IMR-90 (cell line): ENCODE results near the gene LUZP2. TPM values are rescaled to one million over a fixed set of nuclear protein-coding genes. Genes with fewer than 3 reads are reported as not detected.

Source experiments
- ATAC-seq: fragments of 200-7000 bp; cut with Tn5 transposase; 2 replicates; pipeline ENCODE4 v1.9.1; 2020; ENCODE audit warnings: low read depth, mild to moderate bottlenecking, moderate library complexity
- BruUV-seq: library from RNA; stranded (reverse); fragments of 400-500 nt; replicated peaks from 2 replicates; lab custom pipeline; 2021; lab: Mats Ljungman, UMichigan
- CTCF ChIA-PET: fragments of 300-600 bp; formaldehyde crosslinking; extraction: SDS; loops from one replicate; lab custom pipeline; 2021; ENCODE audit warnings: antibody characterized with exemption; lab: Yijun Ruan, JAX
- POLR2A ChIA-PET: fragments of 300-600 bp; sonication (Branson Sonifier 250); formaldehyde crosslinking; loops from one replicate; lab custom pipeline; 2022; ENCODE audit warnings: antibody characterized with exemption; ENCODE audit not compliant: unreplicated experiment; lab: Charles Lee
- DNase-seq: peaks from one replicate; pipeline ENCODE4 v3.0.0; 2013
- H2AFZ ChIP-seq: replicated peaks from 2 replicates; pipeline ENCODE3; 2013; ENCODE audit warnings: low read length, mild to moderate bottlenecking; ENCODE audit not compliant: poor library complexity
- H2AK5ac ChIP-seq: 2 replicates; pipeline ENCODE4 v1.6.1; 2013; ENCODE audit warnings: low read depth, low read length, inconsistent platforms
- H2AK9ac ChIP-seq: replicated peaks from 2 replicates; pipeline ENCODE3; 2013; ENCODE audit warnings: mild to moderate bottlenecking, low read depth, low read length, moderate library complexity; ENCODE audit not compliant: poor library complexity
- H2BK120ac ChIP-seq: 2 replicates; pipeline ENCODE4 v1.6.1; 2013; ENCODE audit warnings: low read depth, low read length, inconsistent platforms
- H2BK15ac ChIP-seq: 3 replicates; pipeline ENCODE4 v1.6.1; 2013; ENCODE audit warnings: low read depth, low read length, inconsistent platforms
- H2BK20ac ChIP-seq: 2 replicates; pipeline ENCODE4 v1.6.1; 2013; ENCODE audit warnings: low read depth, mild to moderate bottlenecking, inconsistent platforms, low read length, moderate library complexity
- H2BK5ac ChIP-seq: 2 replicates; pipeline ENCODE4 v1.6.1; 2013; ENCODE audit warnings: mild to moderate bottlenecking, low read depth, low read length, inconsistent platforms; ENCODE audit not compliant: poor library complexity, severe bottlenecking
- H3K14ac ChIP-seq: replicated peaks from 2 replicates; pipeline ENCODE4 v1.6.1; 2013; ENCODE audit warnings: low read depth, low read length, inconsistent platforms
- H3K18ac ChIP-seq: 2 replicates; pipeline ENCODE4 v1.6.1; 2013; ENCODE audit warnings: low read depth, low read length, control low read depth
- H3K23ac ChIP-seq: 2 replicates; pipeline ENCODE4 v1.6.1; 2013; ENCODE audit warnings: low read depth, low read length, inconsistent platforms
- H3K27ac ChIP-seq: 2 replicates; pipeline ENCODE4 v1.5.1; 2013; ENCODE audit warnings: mild to moderate bottlenecking, control low read depth, low read length; ENCODE audit not compliant: insufficient read depth
- H3K27me3 ChIP-seq: 2 replicates; pipeline ENCODE4 v1.6.1; 2013; ENCODE audit warnings: low read length; ENCODE audit not compliant: control insufficient read depth, insufficient read depth
- H3K36me3 ChIP-seq: 2 replicates; pipeline ENCODE4 v1.6.1; 2013; ENCODE audit warnings: low read length, mixed read lengths; ENCODE audit not compliant: control insufficient read depth, insufficient read depth
- H3K4ac ChIP-seq: 2 replicates; pipeline ENCODE4 v1.6.1; 2013; ENCODE audit warnings: low read depth, low read length, inconsistent platforms
- H3K4me1 ChIP-seq: 2 replicates; pipeline ENCODE4 v1.6.1; 2013; ENCODE audit warnings: low read length, mixed read lengths; ENCODE audit not compliant: control insufficient read depth, insufficient read depth
- H3K4me2 ChIP-seq: 2 replicates; pipeline ENCODE4 v1.6.1; 2013; ENCODE audit warnings: low read depth, mild to moderate bottlenecking, control low read depth, low read length, moderate library complexity
- H3K4me3 ChIP-seq: 2 replicates; pipeline ENCODE4 v1.5.1; 2013; ENCODE audit warnings: low read depth, mild to moderate bottlenecking, control low read depth, low read length, moderate library complexity; ENCODE audit not compliant: insufficient read depth
- H3K56ac ChIP-seq: 2 replicates; pipeline ENCODE4 v1.6.1; 2013; ENCODE audit warnings: low read length, inconsistent platforms; ENCODE audit not compliant: insufficient read depth; ENCODE audit errors: extremely low read depth
- H3K79me1 ChIP-seq, 2 experiments: 2 replicates each; pipeline ENCODE4 v1.6.1; 2013; ENCODE audit warnings: low read length in 2 of 2, inconsistent platforms in 1 of 2, low read depth in 1 of 2
- H3K9ac ChIP-seq: 2 replicates; pipeline ENCODE4 v1.6.1; 2013; ENCODE audit warnings: low read depth, low read length, control low read depth
- H3K9me1 ChIP-seq: 2 replicates; pipeline ENCODE4 v1.6.1; 2013; ENCODE audit warnings: low read length, inconsistent platforms; ENCODE audit not compliant: insufficient read depth
- H3K9me3 ChIP-seq: 2 replicates; pipeline ENCODE4 v1.6.1; 2013; ENCODE audit warnings: low read length; ENCODE audit not compliant: control insufficient read depth, insufficient read depth
- H4K20me1 ChIP-seq: 2 replicates; pipeline ENCODE4 v1.6.1; 2013; ENCODE audit warnings: low read length, inconsistent platforms; ENCODE audit not compliant: insufficient read depth
- H4K5ac ChIP-seq: 2 replicates; pipeline ENCODE4 v1.6.1; 2013; ENCODE audit warnings: mild to moderate bottlenecking, low read depth, low read length, control low read depth
- H4K8ac ChIP-seq, 2 experiments: 2 replicates each; pipeline ENCODE4 v1.6.1; 2013; ENCODE audit warnings: low read depth in 2 of 2, low read length in 2 of 2, control low read depth in 1 of 2, inconsistent platforms in 1 of 2
- H4K91ac ChIP-seq: 2 replicates; pipeline ENCODE4 v1.6.1; 2013; ENCODE audit warnings: low read depth, low read length, inconsistent platforms; ENCODE audit not compliant: insufficient read depth
- CHD1 ChIP-seq: IDR thresholded peaks from 2 replicates; pipeline ENCODE4 v1.6.1; 2012; ENCODE audit warnings: low read depth, low read length, improper control_type of control experiment
- FOS ChIP-seq: fragments of 150-350 bp; IDR thresholded peaks from 2 replicates; pipeline ENCODE4 v1.6.1; 2016; ENCODE audit warnings: low read depth, low read length
- RCOR1 ChIP-seq: IDR thresholded peaks from 2 replicates; pipeline ENCODE4 v1.6.1; 2012; ENCODE audit warnings: mild to moderate bottlenecking, low read length, improper control_type of control experiment; ENCODE audit not compliant: insufficient replicate concordance
- SMC3 ChIP-seq: fragments of 150-350 bp; IDR thresholded peaks from 2 replicates; pipeline ENCODE4 v1.6.1; 2016; ENCODE audit warnings: low read depth, mild to moderate bottlenecking, antibody characterized with exemption, low read length, moderate library complexity
- WGBS, 2 experiments: methylation state at CpG; one replicate each; pipeline versions ENCODE4 v1.1.5 to v1.1.7; 2013; ENCODE audit warnings: missing lambda C conversion rate in 2 of 2; ENCODE audit not compliant: insufficient read length in 1 of 2; ENCODE audit errors: extremely low coverage in 2 of 2; 5-methylcytosine and 5-hydroxymethylcytosine counted together
- dilution Hi-C: fragments of 300-500 bp; cut with HindIII; formaldehyde crosslinking; loops from one replicate; pipeline ENCODE4 v1.14.3; 2018; ENCODE audit warnings: low sequenced_read_pairs; ENCODE audit not compliant: unreplicated experiment
- in situ Hi-C: fragments of 300-500 bp; cut with MboI; formaldehyde crosslinking; loops from 3 replicates; pipeline ENCODE4 v1.14.3; 2019; ENCODE audit warnings: low sequenced_read_pairs, inconsistent platforms, mixed read lengths
- intact Hi-C: fragments of 100-400 bp; cut with micrococcal nuclease; formaldehyde crosslinking; loops from 2 replicates; pipeline ENCODE4 v1.10.0; 2022
- polyA plus RNA-seq, 3 experiments: library from polyadenylated mRNA; depleted of rRNA; stranded (reverse); fragments of >200 nt; gene quantifications; 2 replicates each; pipeline ENCODE4 v1.2.3, GENCODE V29; 2012; ENCODE audit warnings: low replicate concordance in 1 of 3
- total RNA-seq: library from RNA; depleted of rRNA; stranded (reverse); fragments of >200 nt; gene quantifications from 2 replicates; pipeline ENCODE4 v1.2.3, GENCODE V29; 2012

LUZP2 gene
- total and polyA plus RNA-seq, 2 of the 4 experiments (the other 2 are of a cell fraction): 0.89 to 2.0 TPM

DNA sequence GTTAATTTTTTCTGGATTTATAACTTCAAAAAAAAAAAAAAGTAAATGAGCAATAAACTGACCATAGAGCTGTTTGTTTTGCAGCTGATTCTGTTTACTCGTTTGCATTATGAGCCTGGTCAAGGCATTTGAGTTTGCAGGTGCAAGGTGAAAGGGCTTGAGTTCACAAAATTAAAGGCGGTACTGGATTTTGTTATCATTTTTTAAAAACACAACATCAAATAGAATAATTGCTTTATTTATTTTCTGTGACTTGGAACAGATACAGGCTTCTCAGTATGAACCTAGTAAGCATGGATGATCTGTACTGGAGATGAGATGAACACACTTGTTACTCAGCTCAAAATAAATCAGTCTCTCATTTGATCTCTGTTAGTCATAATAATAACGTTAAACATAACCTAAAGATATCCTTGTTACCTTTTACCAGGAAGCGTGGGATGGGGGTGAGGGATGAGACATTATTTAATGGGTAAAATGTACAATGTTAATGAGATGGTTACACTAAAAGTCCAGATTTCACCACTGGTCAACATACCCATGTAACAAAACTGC is 137.8 kb downstream of the LUZP2 start:
- no peak overlapping the region for H2AFZ ChIP-seq
- no peak overlapping the region for H2BK120ac ChIP-seq
- no peak overlapping the region for H3K4ac ChIP-seq
- H2AK5ac ChIP-seq: no peak overlapping the region
- H3K56ac ChIP-seq: no peak overlapping the region
- no TSS peak for BruUV-seq
- no peaks in the 10 kb centered on the region for H3K79me1 ChIP-seq
- DNase-seq (no peak), ATAC-seq (no peak)
- CTCF ChIA-PET: interaction anchor here (1.0 kb wide), 1 partner anchor 12 kb away, joined by 3 read pairs; no protein-coding TSS in a partner anchor
- no peak overlapping the region for H4K91ac ChIP-seq
- no peak overlapping the region for H2AK9ac ChIP-seq
- TF ChIP-seq FOS: no peak
- no peak for TF ChIP-seq SMC3
- no peak for TF ChIP-seq RCOR1
- TF ChIP-seq CHD1: no peak
- no peaks in the 10 kb centered on the region for H3K27me3 ChIP-seq
- dilution Hi-C loops (no loop called here), in situ Hi-C loops (no loop called here), intact Hi-C loops (no loop called here)
- no peak overlapping the region for H2BK15ac ChIP-seq
- no peak overlapping the region for H3K27ac ChIP-seq
- H2BK20ac ChIP-seq: no peak overlapping the region
- H3K14ac ChIP-seq: no peak overlapping the region
- H4K20me1 ChIP-seq: no peaks in the 10 kb centered on the region
- no peaks in the 10 kb centered on the region for H3K9me3 ChIP-seq
- no peak overlapping the region for H2BK5ac ChIP-seq
- POLR2A ChIA-PET: interaction anchor here (0.6 kb wide), 1 partner anchor 41 kb away, joined by 6 read pairs; no protein-coding TSS in a partner anchor
- H3K23ac ChIP-seq: no peak overlapping the region
- H3K36me3 ChIP-seq: no peaks in the 10 kb centered on the region
- no peak overlapping the region for H3K18ac ChIP-seq
- H3K4me1 ChIP-seq: peaks cover 2% of the 10 kb centered on the region; the same call in 1 of the 2 replicates
- H3K4me3 ChIP-seq: no peak overlapping the region
- H3K9ac ChIP-seq: no peak overlapping the region
- no peak overlapping the region for H3K4me2 ChIP-seq
- no peak overlapping the region for H4K8ac ChIP-seq
- no peak overlapping the region for H4K5ac ChIP-seq
- H3K9me1 ChIP-seq: peaks cover 2% of the 10 kb centered on the region; the same call in 1 of the 2 replicates
- no CpG with 5 or more reads among the region's 4 CpGs for WGBS, 2 experiments
